Measurements from ENCODE around the gene RAPGEF1. TPM values are rescaled to one million over a fixed set of nuclear protein-coding genes. Genes with fewer than 3 reads are reported as not detected.

RAPGEF1 gene
- total RNA-seq, 1 experiment from 2014 or later: 61.5 TPM

GRCh38 chr9:131639769-131640437, 100.0 kb downstream of the RAPGEF1 start:
- TF ChIP-seq CTCF (conservative IDR thresholded peaks at IDR 0.05; ENCODE audit: low read depth, low read length): no peak
- no peak for TF ChIP-seq EZH2 (IDR thresholded peaks at IDR 0.05; ENCODE audit: borderline replicate concordance, low read depth, low read length, poor library complexity, severe bottlenecking)
- no peak overlapping the region for H3K27ac ChIP-seq (ENCODE audit: low read depth, low read length, poor library complexity, severe bottlenecking)
- H3K36me3 ChIP-seq (ENCODE audit: insufficient read depth, low read length, poor library complexity, severe bottlenecking): no peaks in the 10 kb centered on the region
- ChIA-PET POLR2A (ENCODE audit: low non-redundant PET) (no interaction called here), CTCF (interaction anchor here (0.6 kb wide), 1 partner anchor 1209 kb away, joined by 8 read pairs; no protein-coding TSS in a partner anchor)
- no peaks in the 10 kb centered on the region for H3K27me3 ChIP-seq (replicated peaks; ENCODE audit: insufficient read depth, low read depth, low read length, poor library complexity)
- DNase-seq (ENCODE audit: low spot score): no peak
- H3K9me3 ChIP-seq (ENCODE audit: low read depth, low read length, poor library complexity, severe bottlenecking): no peaks in the 10 kb centered on the region
- no TSS peak for BruUV-seq (replicated peaks)
- H3K4me1 ChIP-seq (ENCODE audit: insufficient read depth, low read length, poor library complexity, severe bottlenecking): peaks cover 17% of the 10 kb centered on the region
- H3K4me3 ChIP-seq (ENCODE audit: low read depth, low read length, poor library complexity, severe bottlenecking): no peak overlapping the region
- intact Hi-C loops (cut with micrococcal nuclease; ENCODE audit: unreplicated experiment): no loop called here

- no peak for DNase-seq (ENCODE audit: low spot score)
- no TSS peak for BruUV-seq (replicated peaks)
- TF ChIP-seq CTCF (conservative IDR thresholded peaks at IDR 0.05; ENCODE audit: low read depth, low read length) (no peak), EZH2 (IDR thresholded peaks at IDR 0.05; ENCODE audit: borderline replicate concordance, low read depth, low read length, poor library complexity, severe bottlenecking) (no peak)
- Histone ChIP-seq H3K27me3 (replicated peaks; ENCODE audit: insufficient read depth, low read depth, low read length, poor library complexity) (no peaks in the 10 kb centered on the region), H3K36me3 (ENCODE audit: insufficient read depth, low read length, poor library complexity, severe bottlenecking) (no peaks in the 10 kb centered on the region), H3K4me3 (ENCODE audit: low read depth, low read length, poor library complexity, severe bottlenecking) (no peak overlapping the region), H3K27ac (ENCODE audit: low read depth, low read length, poor library complexity, severe bottlenecking) (no peak overlapping the region), H3K9me3 (ENCODE audit: low read depth, low read length, poor library complexity, severe bottlenecking) (no peaks in the 10 kb centered on the region), H3K4me1 (ENCODE audit: insufficient read depth, low read length, poor library complexity, severe bottlenecking) (peaks cover 10% of the 10 kb centered on the region)
- intact Hi-C loops (cut with micrococcal nuclease; ENCODE audit: unreplicated experiment): no loop called here
- CTCF ChIA-PET: no interaction called here
- POLR2A ChIA-PET (ENCODE audit: low non-redundant PET): no interaction called here
These were observed 103.3 kb downstream of the RAPGEF1 start for GRCh38 chr9:131636593-131636992.

DNA sequence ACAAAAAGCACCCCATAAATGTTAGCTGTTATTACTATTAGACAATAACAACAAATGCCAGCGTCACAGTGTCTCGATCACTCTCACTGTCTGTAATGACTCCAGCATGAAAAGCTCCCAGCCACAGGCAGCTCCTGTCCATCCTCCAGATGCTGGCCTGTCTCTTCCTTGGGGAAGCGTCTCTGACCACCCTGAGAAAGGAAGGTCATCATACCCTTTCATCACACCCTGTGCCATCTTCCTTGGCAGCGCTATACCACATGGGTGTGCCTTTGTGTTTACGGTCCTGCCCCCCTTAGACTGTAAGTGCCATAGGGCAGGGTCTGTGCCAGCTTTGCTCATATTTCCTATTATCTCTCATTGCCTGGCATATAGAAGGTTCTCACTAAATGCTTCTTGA, 104.0 kb downstream of the RAPGEF1 start:
- Histone ChIP-seq H3K27ac (ENCODE audit: low read depth, low read length, poor library complexity, severe bottlenecking) (no peak overlapping the region), H3K9me3 (ENCODE audit: low read depth, low read length, poor library complexity, severe bottlenecking) (no peaks in the 10 kb centered on the region), H3K4me3 (ENCODE audit: low read depth, low read length, poor library complexity, severe bottlenecking) (no peak overlapping the region), H3K27me3 (replicated peaks; ENCODE audit: insufficient read depth, low read depth, low read length, poor library complexity) (no peaks in the 10 kb centered on the region), H3K4me1 (ENCODE audit: insufficient read depth, low read length, poor library complexity, severe bottlenecking) (peaks cover 10% of the 10 kb centered on the region), H3K36me3 (ENCODE audit: insufficient read depth, low read length, poor library complexity, severe bottlenecking) (no peaks in the 10 kb centered on the region)
- ChIA-PET POLR2A (ENCODE audit: low non-redundant PET) (no interaction called here), CTCF (no interaction called here)
- no TSS peak for BruUV-seq (replicated peaks)
- TF ChIP-seq CTCF (conservative IDR thresholded peaks at IDR 0.05; ENCODE audit: low read depth, low read length) (no peak), EZH2 (IDR thresholded peaks at IDR 0.05; ENCODE audit: borderline replicate concordance, low read depth, low read length, poor library complexity, severe bottlenecking) (no peak)
- DNase-seq (ENCODE audit: low spot score): no peak
- intact Hi-C loops (cut with micrococcal nuclease; ENCODE audit: unreplicated experiment): no loop called here

Measured in A673 (cell line).